ENCODE measurements around the gene CRYGN. TPM values are rescaled to one million over a fixed set of nuclear protein-coding genes. Genes with fewer than 3 reads are reported as not detected.
A peak's percentile ranks its signal among the peaks of the same experiment; 100 is the strongest.

Gene CRYGN, protein sequence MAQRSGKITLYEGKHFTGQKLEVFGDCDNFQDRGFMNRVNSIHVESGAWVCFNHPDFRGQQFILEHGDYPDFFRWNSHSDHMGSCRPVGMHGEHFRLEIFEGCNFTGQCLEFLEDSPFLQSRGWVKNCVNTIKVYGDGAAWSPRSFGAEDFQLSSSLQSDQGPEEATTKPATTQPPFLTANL
- total RNA-seq (2014; rRNA removed; shearing (Covaris generic)) = not detected in 2 replicates
- polyA plus RNA-seq (2016; fragmentation: Nextera tagmentation; extraction: Ambion mirVana) = not detected in 2 replicates

DNA sequence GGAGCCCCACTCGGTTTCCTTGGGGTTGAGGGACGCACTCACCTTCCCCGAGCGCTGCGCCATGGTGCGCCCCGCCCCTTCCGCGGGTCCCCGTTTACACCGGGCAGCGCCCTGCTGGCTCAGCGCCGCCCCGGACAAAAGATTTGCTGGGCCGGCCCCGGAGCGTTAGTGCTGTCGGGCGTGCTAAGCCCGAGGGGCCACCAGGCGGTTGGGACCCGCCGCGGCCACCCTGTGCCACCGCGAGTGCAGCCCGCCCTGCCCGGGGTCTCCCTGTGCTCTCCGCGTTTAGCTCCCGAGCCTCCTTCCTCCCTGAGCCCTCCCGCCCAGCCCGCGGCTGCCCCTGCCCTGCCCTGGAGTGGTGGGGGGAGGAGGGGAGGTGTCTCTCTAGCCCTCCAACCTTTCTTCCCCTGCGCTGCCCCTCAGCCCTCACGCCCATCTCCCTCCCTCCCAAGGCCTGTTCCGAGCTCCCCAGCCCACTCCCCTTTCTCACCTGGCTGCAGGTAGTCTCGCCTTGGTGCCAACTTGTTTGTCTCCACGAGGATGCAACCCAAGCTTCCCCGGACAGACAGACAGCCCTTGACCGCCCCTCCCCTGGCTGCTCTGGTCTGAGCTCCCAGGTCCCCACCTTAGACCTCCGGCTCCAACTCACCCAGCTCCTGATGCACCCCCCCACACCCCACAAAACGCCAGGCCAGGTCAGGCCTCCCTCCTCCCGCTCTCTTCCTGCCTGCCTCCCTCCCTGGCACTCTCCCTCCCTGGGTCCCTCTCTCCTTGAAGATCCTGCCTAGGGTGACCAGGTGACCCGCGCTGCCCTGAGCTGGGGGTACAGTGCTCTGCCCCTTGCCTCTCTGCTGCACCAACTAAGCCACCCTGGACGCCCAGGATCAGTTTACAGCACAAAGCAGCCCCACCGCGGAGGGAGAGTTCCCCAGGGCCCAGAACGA, at the start of gene CRYGN:
Gene CRYGN, minus strand, starts transcription at position 287 of the 944 bp plus-strand sequence. Its CDS starts 224 bp downstream, at position 63.
- Histone ChIP-seq H3F3A (ENCODE audit: insufficient read depth) (peaks cover 6% of the 10 kb centered on the region; the same call in 1 of the 2 replicates), H3K9me3 (ENCODE audit: low read depth) (no peaks in the 10 kb centered on the region), H3K9ac (no peak within 1 kb of the TSS), H3K36me3 (ENCODE audit: low read depth) (no peaks in the 10 kb centered on the region), H3K4me2 (ENCODE audit: unreplicated experiment) (peak within 1 kb of the TSS; percentile 52), H3K4me1 (ENCODE audit: insufficient read depth) (peaks cover 4% of the 10 kb centered on the region), H3K79me2 (ENCODE audit: insufficient read depth) (no peaks in the 10 kb centered on the region), H3K9me2 (ENCODE audit: insufficient read depth) (no peaks in the 10 kb centered on the region), H3K4me3 (no peak within 1 kb of the TSS; the same call in 1 of the 2 replicates), H3K27ac (no peak within 1 kb of the TSS), H4K20me1 (ENCODE audit: insufficient read depth) (no peaks in the 10 kb centered on the region), H3K27me3 (replicated peaks; ENCODE audit: insufficient read depth) (0 out of 2 replicates have a peak, but pooled peaks cover 5% of the 10 kb centered on the region), H2AFZ (0 out of 2 replicates have a peak within 1 kb of the TSS, but pooled peaks have one; percentile 7)
- DNase-seq = peak; percentile 23
- WGBS, 2 experiments (ENCODE audit: low coverage in 1 of 2, low lambda C conversion rate in 2 of 2, missing lambda C conversion rate in 2 of 2) = 16 to 18% methylated on average over 37 to 51 of the region's 51 CpGs
- in situ Hi-C loops (cut with MboI) = no loop called here
- TF ChIP-seq EZH2phosphoT487 (IDR thresholded peaks at IDR 0.05; ENCODE audit: insufficient read depth, low read depth) (no peak), EZH2 (IDR thresholded peaks at IDR 0.05; ENCODE audit: insufficient read depth, poor library complexity, severe bottlenecking) (no peak)

DNA sequence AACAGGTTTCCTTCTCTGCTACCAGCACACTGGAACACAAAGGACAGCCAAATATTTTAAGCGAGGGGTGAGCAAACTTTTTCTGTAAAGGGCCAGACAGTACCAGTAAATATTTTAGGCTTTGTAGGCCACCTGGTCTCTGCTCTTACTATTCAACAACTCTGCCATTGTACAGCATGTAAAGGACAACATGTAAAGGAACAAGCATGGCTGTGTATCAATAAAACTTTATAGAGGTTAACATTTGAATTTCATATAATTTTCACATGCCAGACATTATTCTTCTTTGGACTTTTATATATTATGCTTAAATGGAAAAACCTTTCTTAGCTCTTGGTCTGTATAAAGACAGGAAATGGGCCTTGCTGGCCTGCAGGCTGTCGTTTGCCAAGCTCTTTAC, 49.6 kb upstream of the CRYGN start:
- in situ Hi-C loops (cut with MboI) = no loop called here
- DNase-seq = no peak
- peaks cover 96% of the 10 kb centered on the region for H3K79me2 ChIP-seq (ENCODE audit: insufficient read depth)
- no peaks in the 10 kb centered on the region for H3K27me3 ChIP-seq (replicated peaks; ENCODE audit: insufficient read depth)
- H2AFZ ChIP-seq = no peak overlapping the region
- no peak overlapping the region for H3K4me2 ChIP-seq (ENCODE audit: unreplicated experiment)
- no peaks in the 10 kb centered on the region for H3K9me2 ChIP-seq (ENCODE audit: insufficient read depth)
- TF ChIP-seq EZH2 (IDR thresholded peaks at IDR 0.05; ENCODE audit: insufficient read depth, poor library complexity, severe bottlenecking) = no peak
- no peak for TF ChIP-seq EZH2phosphoT487 (IDR thresholded peaks at IDR 0.05; ENCODE audit: insufficient read depth, low read depth)
- H3K9me3 ChIP-seq (ENCODE audit: low read depth) = no peaks in the 10 kb centered on the region
- peaks cover 20% of the 10 kb centered on the region; the same call in 1 of the 2 replicates for H3K36me3 ChIP-seq (ENCODE audit: low read depth)
- 35 to 44% methylated on average over 2 of the region's 2 CpGs for WGBS, 2 experiments (ENCODE audit: low coverage in 1 of 2, low lambda C conversion rate in 2 of 2, missing lambda C conversion rate in 2 of 2)
- no peak overlapping the region for H3K4me3 ChIP-seq
- H3K9ac ChIP-seq = no peak overlapping the region
- H3F3A ChIP-seq (ENCODE audit: insufficient read depth) = peaks cover 42% of the 10 kb centered on the region
- peaks cover 37% of the 10 kb centered on the region for H3K4me1 ChIP-seq (ENCODE audit: insufficient read depth)
- no peaks in the 10 kb centered on the region for H4K20me1 ChIP-seq (ENCODE audit: insufficient read depth)
- H3K27ac ChIP-seq = no peak overlapping the region

DNA sequence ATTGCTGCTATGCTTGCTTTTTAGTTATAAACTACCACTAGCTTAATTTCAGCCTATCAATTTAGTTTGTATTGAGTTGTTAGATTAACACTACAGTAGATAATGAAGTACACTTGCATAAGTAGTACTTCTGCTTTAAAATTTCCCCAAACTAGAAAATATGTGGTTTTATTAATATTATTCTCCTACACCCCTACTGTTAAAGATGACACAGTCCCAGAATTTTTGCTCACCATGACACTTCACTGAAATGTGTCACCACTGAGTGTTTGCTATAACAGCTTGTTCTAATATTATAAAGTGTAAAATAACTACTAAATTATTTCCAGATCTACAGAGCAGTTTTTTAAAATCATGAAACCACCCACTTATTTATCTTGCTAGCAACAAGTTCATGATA, 48.2 kb upstream of the CRYGN start:
- H3K9ac ChIP-seq = no peak overlapping the region
- H3K4me2 ChIP-seq (ENCODE audit: unreplicated experiment) = no peak overlapping the region
- no peaks in the 10 kb centered on the region for H3K9me2 ChIP-seq (ENCODE audit: insufficient read depth)
- peaks cover 30% of the 10 kb centered on the region; the same call in 1 of the 2 replicates for H3K36me3 ChIP-seq (ENCODE audit: low read depth)
- H3K4me3 ChIP-seq = no peak overlapping the region
- DNase-seq = peak; percentile 14
- peaks cover 49% of the 10 kb centered on the region for H3F3A ChIP-seq (ENCODE audit: insufficient read depth)
- H3K27ac ChIP-seq = no peak overlapping the region
- no peaks in the 10 kb centered on the region for H4K20me1 ChIP-seq (ENCODE audit: insufficient read depth)
- peaks cover 39% of the 10 kb centered on the region for H3K4me1 ChIP-seq (ENCODE audit: insufficient read depth)
- in situ Hi-C loops (cut with MboI) = no loop called here
- TF ChIP-seq EZH2 (IDR thresholded peaks at IDR 0.05; ENCODE audit: insufficient read depth, poor library complexity, severe bottlenecking) = no peak
- no peak for TF ChIP-seq EZH2phosphoT487 (IDR thresholded peaks at IDR 0.05; ENCODE audit: insufficient read depth, low read depth)
- H3K79me2 ChIP-seq (ENCODE audit: insufficient read depth) = peaks cover 96% of the 10 kb centered on the region
- H3K27me3 ChIP-seq (replicated peaks; ENCODE audit: insufficient read depth) = no peaks in the 10 kb centered on the region
- no peak overlapping the region for H2AFZ ChIP-seq
- H3K9me3 ChIP-seq (ENCODE audit: low read depth) = no peaks in the 10 kb centered on the region

DNA sequence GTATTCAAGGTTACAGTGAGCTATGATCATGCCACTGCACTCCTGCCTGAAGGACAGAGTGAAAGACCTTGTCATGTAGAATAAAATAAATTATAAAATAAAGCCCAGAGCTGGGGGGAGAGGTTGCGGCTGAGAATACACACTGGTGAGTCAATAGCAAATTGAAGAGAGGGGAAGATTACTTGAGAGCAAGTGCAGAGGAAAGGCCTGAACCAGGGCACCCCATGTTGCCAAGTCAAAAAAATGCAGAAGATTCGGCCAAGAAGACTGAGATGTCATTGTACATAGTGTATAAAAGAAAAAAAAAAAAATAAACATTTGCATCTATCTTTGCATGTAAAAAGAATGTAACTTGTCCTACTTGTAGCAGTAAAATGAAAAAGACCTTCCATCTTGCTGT, 47.3 kb upstream of the CRYGN start:
- no peaks in the 10 kb centered on the region for H3K9me2 ChIP-seq (ENCODE audit: insufficient read depth)
- peaks cover 30% of the 10 kb centered on the region; the same call in 1 of the 2 replicates for H3K36me3 ChIP-seq (ENCODE audit: low read depth)
- no peak overlapping the region for H3K4me3 ChIP-seq
- peaks cover 37% of the 10 kb centered on the region for H3K4me1 ChIP-seq (ENCODE audit: insufficient read depth)
- peaks cover 49% of the 10 kb centered on the region for H3F3A ChIP-seq (ENCODE audit: insufficient read depth)
- H3K27ac ChIP-seq = no peak overlapping the region
- no peak for DNase-seq
- peaks cover 96% of the 10 kb centered on the region for H3K79me2 ChIP-seq (ENCODE audit: insufficient read depth)
- H3K27me3 ChIP-seq (replicated peaks; ENCODE audit: insufficient read depth) = no peaks in the 10 kb centered on the region
- H3K4me2 ChIP-seq (ENCODE audit: unreplicated experiment) = no peak overlapping the region
- no peak for TF ChIP-seq EZH2 (IDR thresholded peaks at IDR 0.05; ENCODE audit: insufficient read depth, poor library complexity, severe bottlenecking)
- no peak for TF ChIP-seq EZH2phosphoT487 (IDR thresholded peaks at IDR 0.05; ENCODE audit: insufficient read depth, low read depth)
- H3K9me3 ChIP-seq (ENCODE audit: low read depth) = no peaks in the 10 kb centered on the region
- 78 to 85% methylated on average over 2 of the region's 2 CpGs for WGBS, 2 experiments (ENCODE audit: low coverage in 1 of 2, low lambda C conversion rate in 2 of 2, missing lambda C conversion rate in 2 of 2)
- no peak overlapping the region for H2AFZ ChIP-seq
- H3K9ac ChIP-seq = no peak overlapping the region
- in situ Hi-C loops (cut with MboI) = no loop called here
- H4K20me1 ChIP-seq (ENCODE audit: insufficient read depth) = no peaks in the 10 kb centered on the region

Measured in GM23248 (cell line).